Spleen (tissue), 7 donors: Measurements from ENCODE around the gene ATF4.

ENCODE experiments used
- POLR2A ChIP-seq, 3 donors: fragments of 450-650 bp; IDR thresholded peaks; one replicate each; pipeline ENCODE4 v1.5.1; 2017; ENCODE audit warnings: antibody characterized with exemption in 3 of 3, mild to moderate bottlenecking in 1 of 3
- TF ChIP-seq, protein P1 (sequence below), 11 experiments: fragments of 200-600 bp in 7 of 11; fragments of 450-650 bp in 4 of 11; sonication (generic) in 4 of 11; IDR thresholded peaks in 8 of 11; conservative IDR thresholded peaks in 3 of 11; 1 replicate in 7 of 11; 2 replicates in 4 of 11; pipeline versions ENCODE4 v1.4.0 to v1.8.0; 2016 to 2021; ENCODE audit warnings: antibody characterized with exemption in 11 of 11, inconsistent platforms in 4 of 11, mild to moderate bottlenecking in 1 of 11
- donor health status: DM: no; HTN: no; CAD: no; lungs with moderate emphysema.
- donor health status: DM: no; HTN: no; CAD: no.
- donor health status: DM: no; HTN: no; CAD: no.

DNA sequence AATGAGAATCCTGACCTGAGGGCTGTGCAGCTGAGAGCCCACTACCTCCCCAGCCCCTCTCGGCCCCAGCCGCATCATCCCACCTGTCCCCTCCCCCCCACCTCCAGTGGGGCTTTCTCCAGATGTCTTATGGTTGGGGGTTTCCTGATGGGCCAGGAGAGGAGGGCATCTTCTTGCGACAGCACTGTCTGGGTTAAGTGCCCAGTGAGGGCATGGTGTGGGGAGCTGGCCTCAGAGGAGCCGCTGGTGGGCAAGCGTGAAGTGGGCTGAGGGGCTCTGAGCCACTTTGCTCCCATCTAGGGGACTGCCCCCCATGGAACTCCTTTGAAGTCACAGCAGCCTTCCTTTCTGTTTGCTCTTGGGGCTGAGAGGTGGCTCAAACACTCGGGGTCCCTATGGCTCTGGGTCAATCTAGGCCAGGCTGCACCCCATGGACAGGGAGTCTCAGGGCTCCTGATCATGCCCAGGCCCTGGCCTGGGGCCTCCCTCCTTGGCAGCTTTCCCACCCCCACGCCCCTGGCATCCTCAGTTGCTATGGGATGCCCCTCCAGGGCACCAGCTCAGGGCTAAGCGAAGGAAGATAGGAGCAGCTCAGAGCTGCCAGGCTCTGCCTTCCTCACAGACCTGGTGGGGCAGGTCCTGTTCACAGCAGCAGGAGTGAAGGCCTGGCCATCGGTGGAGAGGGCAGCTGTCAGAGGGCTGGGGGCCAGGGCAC is 29.2 kb upstream of the ATF4 start:
- TF ChIP-seq, protein P1, sequence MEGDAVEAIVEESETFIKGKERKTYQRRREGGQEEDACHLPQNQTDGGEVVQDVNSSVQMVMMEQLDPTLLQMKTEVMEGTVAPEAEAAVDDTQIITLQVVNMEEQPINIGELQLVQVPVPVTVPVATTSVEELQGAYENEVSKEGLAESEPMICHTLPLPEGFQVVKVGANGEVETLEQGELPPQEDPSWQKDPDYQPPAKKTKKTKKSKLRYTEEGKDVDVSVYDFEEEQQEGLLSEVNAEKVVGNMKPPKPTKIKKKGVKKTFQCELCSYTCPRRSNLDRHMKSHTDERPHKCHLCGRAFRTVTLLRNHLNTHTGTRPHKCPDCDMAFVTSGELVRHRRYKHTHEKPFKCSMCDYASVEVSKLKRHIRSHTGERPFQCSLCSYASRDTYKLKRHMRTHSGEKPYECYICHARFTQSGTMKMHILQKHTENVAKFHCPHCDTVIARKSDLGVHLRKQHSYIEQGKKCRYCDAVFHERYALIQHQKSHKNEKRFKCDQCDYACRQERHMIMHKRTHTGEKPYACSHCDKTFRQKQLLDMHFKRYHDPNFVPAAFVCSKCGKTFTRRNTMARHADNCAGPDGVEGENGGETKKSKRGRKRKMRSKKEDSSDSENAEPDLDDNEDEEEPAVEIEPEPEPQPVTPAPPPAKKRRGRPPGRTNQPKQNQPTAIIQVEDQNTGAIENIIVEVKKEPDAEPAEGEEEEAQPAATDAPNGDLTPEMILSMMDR (IDR thresholded peaks at IDR 0.05 in 8 of 11, conservative IDR thresholded peaks at IDR 0.05 in 3 of 11): no peak
- TF ChIP-seq POLR2A (IDR thresholded peaks at IDR 0.05): no peak
